Endothelial cell of umbilical vein (primary cell): ENCODE results near the gene MRTFA.

ENCODE experiments used
- EZH2 ChIP-seq: IDR thresholded peaks from 2 replicates; pipeline ENCODE4 v1.6.1; 2012; ENCODE audit warnings: borderline replicate concordance, low read depth, mild to moderate bottlenecking, moderate library complexity, low read length, inconsistent platforms; ENCODE audit not compliant: severe bottlenecking
- FOS ChIP-seq: IDR thresholded peaks from 2 replicates; pipeline ENCODE4 v1.6.1; 2011; ENCODE audit warnings: mild to moderate bottlenecking, low read length, moderate library complexity, borderline replicate concordance; ENCODE audit not compliant: insufficient read depth
- GATA2 ChIP-seq: IDR thresholded peaks from 2 replicates; pipeline ENCODE4 v1.7.0; 2011; ENCODE audit warnings: low read depth, mild to moderate bottlenecking, moderate library complexity, mixed read lengths, low read length; ENCODE audit not compliant: insufficient read length, insufficient read depth
- JUN ChIP-seq: IDR thresholded peaks from 2 replicates; pipeline ENCODE4 v1.6.1; 2011; ENCODE audit warnings: borderline replicate concordance, low read depth; ENCODE audit not compliant: insufficient read length, insufficient read depth
- MYC ChIP-seq: IDR thresholded peaks from one replicate; pipeline ENCODE4 v1.6.1; 2011; ENCODE audit warnings: mild to moderate bottlenecking, low read depth, low read length
- POLR2A ChIP-seq: IDR thresholded peaks from 2 replicates; pipeline ENCODE4 v1.6.1; 2012; ENCODE audit warnings: low read depth, mild to moderate bottlenecking, control low read depth, low read length
- POLR2AphosphoS5 ChIP-seq: IDR thresholded peaks from 2 replicates; pipeline ENCODE4 v1.6.1; 2012; ENCODE audit warnings: low read depth, mild to moderate bottlenecking, control low read depth, low read length, moderate library complexity; ENCODE audit not compliant: insufficient read depth
- TF ChIP-seq, protein P1 (sequence below), 2 donors: IDR thresholded peaks; 1 replicate in 1 of 2; 2 replicates in 1 of 2; pipeline ENCODE4 v1.5.1; 2011; ENCODE audit warnings: low read length in 2 of 2, mild to moderate bottlenecking in 2 of 2, moderate library complexity in 2 of 2, control low read depth in 1 of 2, inconsistent platforms in 1 of 2, low read depth in 1 of 2; ENCODE audit not compliant: insufficient read depth in 1 of 2; ENCODE audit errors: extremely low read depth in 1 of 2

GRCh38 chr22:40671369-40671768 lies 34.9 kb upstream of the MRTFA start:
- TF ChIP-seq, protein P1, sequence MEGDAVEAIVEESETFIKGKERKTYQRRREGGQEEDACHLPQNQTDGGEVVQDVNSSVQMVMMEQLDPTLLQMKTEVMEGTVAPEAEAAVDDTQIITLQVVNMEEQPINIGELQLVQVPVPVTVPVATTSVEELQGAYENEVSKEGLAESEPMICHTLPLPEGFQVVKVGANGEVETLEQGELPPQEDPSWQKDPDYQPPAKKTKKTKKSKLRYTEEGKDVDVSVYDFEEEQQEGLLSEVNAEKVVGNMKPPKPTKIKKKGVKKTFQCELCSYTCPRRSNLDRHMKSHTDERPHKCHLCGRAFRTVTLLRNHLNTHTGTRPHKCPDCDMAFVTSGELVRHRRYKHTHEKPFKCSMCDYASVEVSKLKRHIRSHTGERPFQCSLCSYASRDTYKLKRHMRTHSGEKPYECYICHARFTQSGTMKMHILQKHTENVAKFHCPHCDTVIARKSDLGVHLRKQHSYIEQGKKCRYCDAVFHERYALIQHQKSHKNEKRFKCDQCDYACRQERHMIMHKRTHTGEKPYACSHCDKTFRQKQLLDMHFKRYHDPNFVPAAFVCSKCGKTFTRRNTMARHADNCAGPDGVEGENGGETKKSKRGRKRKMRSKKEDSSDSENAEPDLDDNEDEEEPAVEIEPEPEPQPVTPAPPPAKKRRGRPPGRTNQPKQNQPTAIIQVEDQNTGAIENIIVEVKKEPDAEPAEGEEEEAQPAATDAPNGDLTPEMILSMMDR (IDR thresholded peaks at IDR 0.05; ENCODE audit: extremely low read depth in 1 of 2, insufficient read depth in 1 of 2, low read depth in 1 of 2, low read length in 2 of 2), result no peak
- TF ChIP-seq POLR2A (no peak), JUN (no peak), GATA2 (no peak), EZH2 (no peak), POLR2AphosphoS5 (no peak), MYC (no peak), FOS (no peak)
